Right kidney (tissue), 1 donor: ENCODE measurements around the gene ATG7.

Source experiments
- DNase-seq: peaks from one replicate; pipeline ENCODE4 v3.0.0-alpha.2; 2016

ATG7 gene

GRCh38 chr3:11536936-11537612 lies 264.9 kb downstream of the ATG7 start:
- DNase-seq, result no peak

GRCh38 chr3:11538581-11538980 lies 266.4 kb downstream of the ATG7 start:
- no peak for DNase-seq

DNA sequence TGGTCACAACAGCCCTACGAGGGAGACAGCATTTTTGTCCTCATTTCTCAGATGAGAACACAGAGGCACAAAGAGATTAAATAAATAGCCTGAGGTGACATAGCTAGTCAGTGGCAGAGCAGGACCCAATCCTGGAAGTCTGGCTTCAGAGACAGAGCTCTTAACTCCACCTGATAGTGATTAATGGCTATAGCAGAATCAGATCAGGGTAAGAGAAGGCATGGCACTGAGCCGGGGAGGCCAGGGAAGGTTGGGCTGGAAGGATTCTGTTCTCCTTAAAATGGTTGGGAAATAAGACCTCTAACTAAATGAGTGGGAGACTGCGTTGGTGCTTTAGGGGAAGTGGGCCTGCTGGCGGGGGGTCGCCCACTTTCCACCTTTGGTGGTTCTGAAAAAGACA lies 267.0 kb downstream of the ATG7 start:
- no peak for DNase-seq

DNA sequence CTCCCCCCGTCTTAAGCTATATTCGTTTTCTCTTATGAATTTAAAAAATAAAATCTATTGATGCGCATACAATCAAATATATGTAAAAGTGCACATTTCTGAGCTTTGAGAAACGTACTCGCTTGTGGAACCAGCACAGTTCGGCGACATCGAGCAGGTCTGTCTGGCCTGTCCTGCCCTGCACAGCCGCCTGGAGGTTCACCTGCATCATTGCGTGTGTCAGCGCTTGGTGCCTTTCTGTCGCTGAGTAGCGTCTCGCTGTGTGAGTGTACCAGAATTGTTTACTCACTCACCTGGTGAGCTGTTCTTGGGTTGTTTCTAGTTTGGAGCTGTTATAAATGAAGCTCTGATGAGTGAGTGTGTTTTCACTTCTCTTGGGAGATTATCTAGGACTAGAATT lies 267.5 kb downstream of the ATG7 start:
- no peak for DNase-seq

DNA sequence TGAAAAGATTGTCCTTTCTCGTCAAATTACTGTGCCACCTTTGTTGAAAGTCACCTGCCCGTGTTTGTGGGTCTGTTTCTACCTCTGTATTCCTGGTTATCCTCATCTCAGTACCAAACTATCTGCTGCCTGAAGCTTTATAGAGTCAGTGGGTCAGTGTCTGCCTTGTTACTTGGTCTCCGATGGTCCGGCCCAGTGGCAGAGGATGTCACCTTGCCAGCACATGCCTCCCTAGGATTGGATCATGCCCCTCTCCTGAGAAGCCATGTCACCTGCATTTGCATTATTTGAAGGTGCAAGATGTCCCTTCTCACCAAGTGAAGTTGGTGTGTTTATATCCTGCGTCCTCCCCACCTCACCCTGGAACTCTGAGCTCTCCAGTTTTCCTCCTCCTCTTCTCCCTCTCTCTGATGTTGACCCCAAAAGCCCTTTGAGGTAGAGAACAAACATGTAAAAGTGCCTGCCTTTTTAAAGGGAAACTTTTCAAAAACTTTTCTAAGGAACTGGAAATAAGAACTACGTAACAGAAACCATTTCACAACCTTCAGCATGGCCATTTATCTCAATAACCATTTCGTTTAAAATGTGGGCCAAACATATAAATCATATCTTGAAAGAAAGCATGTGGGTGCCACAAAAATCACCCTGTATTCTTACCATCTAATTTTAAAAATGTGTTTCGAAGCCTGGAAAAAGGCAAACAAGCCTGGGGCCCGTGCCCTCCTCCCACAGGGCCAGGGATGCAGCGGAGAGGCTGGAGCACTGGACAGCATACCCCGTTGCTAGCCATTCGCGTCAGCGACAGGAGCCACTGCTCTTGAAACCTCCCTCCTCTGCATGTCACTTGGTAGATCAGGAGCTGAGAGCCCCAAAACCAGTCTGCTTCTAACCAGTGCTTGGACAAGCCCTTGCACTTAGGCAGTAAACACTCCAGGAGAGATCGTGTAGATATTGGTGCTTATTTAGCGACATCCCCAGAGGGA lies 269.4 kb downstream of the ATG7 start:
- DNase-seq, result no peak

GRCh38 chr3:11542551-11542950 lies 270.4 kb downstream of the ATG7 start:
- no peak for DNase-seq

DNA sequence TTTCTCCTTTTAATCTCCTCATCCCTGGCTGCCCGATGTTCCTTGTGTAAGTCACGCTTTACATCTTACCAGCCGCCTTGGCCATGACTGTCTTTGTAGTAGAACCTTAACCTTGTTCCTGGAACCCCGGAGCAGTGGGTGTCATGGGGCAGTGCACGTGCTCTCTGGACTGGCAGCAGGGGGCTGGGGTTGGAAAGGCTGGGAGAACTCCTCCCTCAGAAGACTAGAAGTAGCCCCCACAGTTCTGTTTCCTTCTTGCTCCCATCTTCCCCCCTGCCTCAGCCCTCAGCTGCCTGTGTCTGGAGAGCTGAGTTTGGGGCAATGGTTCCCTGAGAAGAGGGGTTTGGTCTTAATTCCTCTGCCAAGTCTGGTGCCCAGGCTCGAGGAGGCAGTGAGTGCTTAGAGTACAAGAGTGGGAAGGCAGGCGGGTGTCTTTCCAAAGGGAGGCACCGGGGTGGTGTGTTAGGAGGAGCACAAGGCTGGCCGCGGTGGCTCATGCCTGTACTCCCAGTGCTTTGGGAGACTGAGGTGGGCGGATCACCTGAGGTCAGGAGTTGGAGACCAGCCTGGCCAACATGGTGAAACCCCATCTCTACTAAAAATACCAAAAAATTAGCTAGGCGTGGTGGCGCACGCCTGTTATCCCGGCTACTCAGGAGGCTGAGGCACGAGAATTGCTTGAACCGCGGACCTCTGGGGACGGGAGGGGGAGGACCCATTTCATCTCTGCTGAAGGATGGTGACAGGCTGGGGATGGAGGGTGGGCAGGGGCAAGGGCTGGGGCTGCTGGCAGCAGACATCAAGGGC lies 271.1 kb downstream of the ATG7 start:
- no peak for DNase-seq

GRCh38 chr3:11543948-11544387 lies 271.8 kb downstream of the ATG7 start:
- DNase-seq, result no peak

GRCh38 chr3:11544412-11545181 lies 272.4 kb downstream of the ATG7 start:
- no peak for DNase-seq

DNA sequence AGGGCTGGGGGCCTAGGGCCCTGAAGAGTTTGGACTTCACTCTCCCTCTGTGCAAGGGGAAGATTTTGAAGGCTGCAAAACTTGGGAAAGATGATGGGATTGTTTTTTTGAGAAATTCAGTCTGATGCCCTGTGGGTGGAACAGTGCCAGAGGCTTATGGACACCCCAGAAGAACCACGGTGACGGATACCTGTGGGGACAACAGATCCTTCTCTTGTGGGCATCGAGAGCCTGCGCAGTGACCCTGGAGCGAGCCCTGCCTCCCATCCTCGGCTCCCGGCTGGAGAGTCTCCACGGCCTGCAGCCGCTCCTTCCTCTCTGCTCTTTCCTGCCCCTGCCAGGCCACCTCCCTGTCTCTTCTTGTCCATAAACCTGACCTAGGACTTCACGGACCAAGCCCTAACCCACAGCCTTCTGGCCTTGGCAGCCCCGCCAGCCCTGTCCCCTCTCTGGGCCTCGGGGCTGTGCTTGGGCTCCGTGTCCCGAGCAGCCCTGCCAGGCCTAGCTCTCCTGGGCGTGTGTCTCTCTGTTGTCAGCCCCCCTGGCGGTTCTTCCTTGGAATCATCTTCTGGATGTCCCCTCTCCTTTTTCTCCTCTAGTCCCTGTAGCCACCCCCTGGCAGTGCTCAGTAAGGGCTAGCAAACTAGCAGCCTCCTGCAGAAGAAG lies 273.1 kb downstream of the ATG7 start:
- DNase-seq, result no peak

- no peak for DNase-seq
Measured at GRCh38 chr3:11546657-11547302, 274.6 kb downstream of the ATG7 start.

DNA sequence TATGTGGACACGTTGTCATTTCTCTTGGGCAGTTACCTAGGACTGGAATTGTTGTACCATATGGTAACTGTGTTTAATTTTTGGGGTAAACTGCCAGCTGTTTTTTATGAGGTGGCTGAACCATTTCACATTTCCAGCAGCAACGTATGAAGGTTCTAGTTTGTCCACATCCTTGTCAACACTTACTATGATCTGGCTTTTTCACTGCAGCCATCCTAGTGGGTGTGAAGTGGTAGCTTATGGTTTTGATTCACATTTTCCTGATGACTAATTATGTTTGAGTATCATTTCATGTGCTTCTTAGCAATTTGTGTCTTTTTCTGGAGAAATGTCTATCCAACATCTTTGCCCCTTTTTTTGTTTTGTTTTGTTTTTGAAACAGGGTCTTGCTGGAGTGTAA lies 275.3 kb downstream of the ATG7 start:
- DNase-seq, result no peak

DNA sequence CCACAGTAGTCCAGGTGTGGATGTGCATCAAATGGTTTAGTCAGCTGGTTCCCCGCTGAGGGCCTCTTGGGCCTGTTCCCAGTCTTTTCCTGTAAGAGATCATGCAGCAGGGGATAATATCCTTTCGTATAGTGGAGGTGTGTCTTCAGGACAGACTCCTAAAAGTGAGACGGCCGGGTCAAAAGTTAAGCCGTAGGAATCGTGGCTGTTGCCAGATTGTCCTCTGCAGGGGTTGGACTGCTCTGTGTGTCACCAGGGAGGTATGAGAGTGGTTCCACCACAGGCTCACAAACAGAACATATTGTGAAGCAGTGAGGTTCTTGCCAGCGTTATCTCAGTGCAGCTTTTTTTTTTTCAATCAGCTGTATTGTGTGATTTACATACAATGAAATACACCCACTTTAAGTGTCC lies 276.5 kb downstream of the ATG7 start:
- no peak for DNase-seq

DNA sequence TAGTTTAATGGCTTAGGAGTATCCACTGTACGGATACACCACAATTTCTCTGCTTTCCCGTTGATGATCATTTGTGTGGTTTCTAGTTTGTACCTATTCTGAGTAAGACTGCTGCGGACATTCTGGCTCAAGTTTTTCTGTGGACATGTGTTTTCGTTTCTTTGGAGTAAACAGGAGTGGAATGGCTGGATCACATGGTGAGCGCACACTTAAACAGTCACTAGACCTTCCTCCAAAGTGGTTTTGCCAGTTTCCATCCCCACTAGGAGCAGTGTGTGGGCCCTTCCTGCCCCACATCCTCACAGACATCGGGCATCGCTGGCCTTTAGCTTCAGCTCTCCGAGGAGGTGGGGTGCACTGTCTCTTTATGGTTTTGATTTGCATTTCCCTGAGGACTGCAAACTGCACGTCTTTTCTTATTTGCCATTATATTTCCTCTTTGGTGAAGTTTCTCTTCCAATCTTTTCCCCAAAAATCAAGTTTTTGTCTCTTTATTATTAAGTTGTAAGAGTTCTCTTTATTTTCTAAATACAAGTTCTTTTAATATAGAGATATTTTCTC lies 277.5 kb downstream of the ATG7 start:
- no peak for DNase-seq

DNA sequence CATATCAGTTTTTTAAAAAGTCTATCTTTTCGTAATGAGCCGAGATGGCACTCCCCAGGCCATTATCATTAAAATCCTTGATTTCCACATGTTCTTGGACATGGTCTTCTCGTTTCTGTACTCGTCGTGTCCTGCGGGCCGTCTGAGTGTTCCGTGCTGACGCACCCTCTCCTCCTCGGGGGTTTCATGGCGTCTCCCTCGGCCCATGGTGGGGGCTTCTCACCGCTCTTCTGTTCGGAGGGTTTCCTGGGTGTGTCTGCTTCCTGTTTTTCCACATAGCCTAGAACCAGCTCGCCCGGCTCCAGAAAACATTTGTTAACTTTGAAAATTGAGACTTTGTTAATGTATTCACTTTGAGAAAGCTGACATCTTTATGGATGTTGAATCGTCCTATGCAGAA lies 278.8 kb downstream of the ATG7 start:
- DNase-seq, result no peak

- DNase-seq, result no peak
Measured at GRCh38 chr3:11552289-11553264, 280.4 kb downstream of the ATG7 start.

- no peak for DNase-seq
Measured at GRCh38 chr3:11553436-11554235, 281.4 kb downstream of the ATG7 start.

DNA sequence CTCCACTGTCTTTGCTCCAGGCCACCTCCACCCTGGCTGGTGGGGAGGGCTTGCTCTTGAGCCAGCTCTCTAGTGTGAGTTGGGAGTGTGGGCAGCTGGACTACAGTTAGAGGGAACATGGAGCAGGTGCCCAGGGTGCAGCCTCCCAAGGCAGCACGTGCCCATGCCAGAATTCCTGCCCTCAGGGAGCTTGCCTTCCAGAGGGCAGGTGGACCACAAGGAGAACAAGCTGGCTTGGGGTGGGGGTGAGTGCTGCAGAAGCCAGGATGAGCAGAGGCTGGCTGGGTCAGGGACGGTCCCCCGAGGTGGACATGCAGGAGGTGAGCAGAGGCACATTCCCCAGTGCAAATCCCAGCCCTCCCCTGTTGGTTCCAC lies 282.0 kb downstream of the ATG7 start:
- no peak for DNase-seq
